Prostate gland (tissue), 2 donors: ENCODE measurements around the gene SNRK. TPM values are rescaled to one million over a fixed set of nuclear protein-coding genes. Genes with fewer than 3 reads are reported as not detected.

ENCODE experiments used
- DNase-seq: peaks from one replicate; pipeline ENCODE4 v3.0.0-alpha.2; 2019; ENCODE audit warnings: low spot score
- H3K27ac ChIP-seq, 2 donors: fragments of 200-600 bp; sonication (generic); 2 replicates each; pipeline ENCODE4 v1.5.1; 2017 to 2019
- H3K27me3 ChIP-seq: fragments of 200-600 bp; sonication (generic); replicated peaks from 2 replicates; pipeline ENCODE4 v1.5.1; 2019; ENCODE audit not compliant: insufficient read depth
- H3K36me3 ChIP-seq, 2 donors: fragments of 200-600 bp; sonication (generic); 1 replicate in 1 of 2; 2 replicates in 1 of 2; pipeline versions ENCODE4 v1.5.1 to v1.8.1; 2017 to 2019
- H3K4me1 ChIP-seq: fragments of 200-600 bp; sonication (generic); replicated peaks from 2 replicates; pipeline ENCODE4 v1.5.1; 2019
- H3K4me3 ChIP-seq, 2 donors: fragments of 200-600 bp; sonication (generic); 2 replicates each; pipeline ENCODE4 v1.5.1; 2017 to 2019
- H3K9me3 ChIP-seq: fragments of 200-600 bp; sonication (generic); 2 replicates; pipeline ENCODE4 v1.5.1; 2017
- POLR2A ChIP-seq: fragments of 450-650 bp; IDR thresholded peaks from one replicate; pipeline ENCODE4 v1.6.1; 2016; ENCODE audit warnings: antibody characterized with exemption, mild to moderate bottlenecking
- POLR2AphosphoS5 ChIP-seq: sonication (generic); formaldehyde crosslinking; IDR thresholded peaks from one replicate; pipeline ENCODE4 v1.6.1; 2017; ENCODE audit warnings: antibody characterized with exemption
- WGBS: methylation state at CpG from one replicate; pipeline ENCODE4 v1.1.5; 2018; 5-methylcytosine and 5-hydroxymethylcytosine counted together
- intact Hi-C: fragments of 100-400 bp; cut with DNase I; formaldehyde crosslinking; loops from one replicate; pipeline ENCODE4 v1.14.2; 2022
- total RNA-seq, 2 donors: library from RNA; depleted of rRNA; stranded (reverse); fragments of >200 nt; gene quantifications; one replicate each; pipeline ENCODE4 v1.1.0, GENCODE V29; 2016
- TF ChIP-seq, protein P1 (sequence below), 4 experiments: fragments of 200-600 bp in 2 of 4; fragments of 450-650 bp in 2 of 4; sonication (generic) in 2 of 4; IDR thresholded peaks; 1 replicate in 3 of 4; 2 replicates in 1 of 4; pipeline ENCODE4 v1.5.1; 2016 to 2019; ENCODE audit warnings: antibody characterized with exemption in 4 of 4, mild to moderate bottlenecking in 2 of 4, moderate library complexity in 2 of 4

The SNRK gene
- total RNA-seq, 2 donors from 2014 or later: 18.9 to 38.1 TPM

GRCh38 chr3:43253294-43253693 lies 33.0 kb upstream of the SNRK start:
- Histone ChIP-seq H3K36me3 (no peaks in the 10 kb centered on the region), H3K4me3 (no peak overlapping the region), H3K9me3 (no peaks in the 10 kb centered on the region), H3K27me3 (no peaks in the 10 kb centered on the region), H3K27ac (no peak overlapping the region), H3K4me1 (no peaks in the 10 kb centered on the region)
- TF ChIP-seq POLR2A (no peak), POLR2AphosphoS5 (no peak)
- TF ChIP-seq, protein P1, sequence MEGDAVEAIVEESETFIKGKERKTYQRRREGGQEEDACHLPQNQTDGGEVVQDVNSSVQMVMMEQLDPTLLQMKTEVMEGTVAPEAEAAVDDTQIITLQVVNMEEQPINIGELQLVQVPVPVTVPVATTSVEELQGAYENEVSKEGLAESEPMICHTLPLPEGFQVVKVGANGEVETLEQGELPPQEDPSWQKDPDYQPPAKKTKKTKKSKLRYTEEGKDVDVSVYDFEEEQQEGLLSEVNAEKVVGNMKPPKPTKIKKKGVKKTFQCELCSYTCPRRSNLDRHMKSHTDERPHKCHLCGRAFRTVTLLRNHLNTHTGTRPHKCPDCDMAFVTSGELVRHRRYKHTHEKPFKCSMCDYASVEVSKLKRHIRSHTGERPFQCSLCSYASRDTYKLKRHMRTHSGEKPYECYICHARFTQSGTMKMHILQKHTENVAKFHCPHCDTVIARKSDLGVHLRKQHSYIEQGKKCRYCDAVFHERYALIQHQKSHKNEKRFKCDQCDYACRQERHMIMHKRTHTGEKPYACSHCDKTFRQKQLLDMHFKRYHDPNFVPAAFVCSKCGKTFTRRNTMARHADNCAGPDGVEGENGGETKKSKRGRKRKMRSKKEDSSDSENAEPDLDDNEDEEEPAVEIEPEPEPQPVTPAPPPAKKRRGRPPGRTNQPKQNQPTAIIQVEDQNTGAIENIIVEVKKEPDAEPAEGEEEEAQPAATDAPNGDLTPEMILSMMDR (IDR thresholded peaks at IDR 0.05): no peak
- intact Hi-C loops: no loop called here
- WGBS: 80% methylated on average over 4 of the region's 4 CpGs
- DNase-seq: no peak

DNA sequence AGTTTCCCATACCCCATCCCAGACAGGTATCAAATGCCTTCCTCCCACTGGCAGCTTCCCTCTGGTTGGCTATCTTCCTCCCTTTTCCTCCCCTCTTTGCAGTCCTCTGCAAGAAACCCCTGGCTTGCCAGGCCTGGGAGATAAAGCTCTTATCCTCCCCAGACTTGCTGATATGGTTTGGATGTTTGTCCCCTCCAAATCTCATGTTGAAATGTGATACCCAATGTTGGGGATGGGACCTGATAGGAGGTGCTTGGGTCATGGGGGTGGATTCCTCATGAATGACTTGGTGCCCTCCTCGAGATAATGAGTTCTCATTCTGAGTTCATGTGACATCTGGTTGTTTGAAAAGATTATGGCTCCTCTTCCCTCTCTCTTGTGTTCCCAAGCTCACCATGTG lies 32.2 kb upstream of the SNRK start:
- TF ChIP-seq, protein P1 (IDR thresholded peaks at IDR 0.05): no peak
- TF ChIP-seq POLR2A: no peak
- TF ChIP-seq POLR2AphosphoS5: no peak
- no peaks in the 10 kb centered on the region for H3K4me1 ChIP-seq
- WGBS: 64% methylated on average over 1 of the region's 1 CpG
- DNase-seq: no peak
- no peak overlapping the region for H3K27ac ChIP-seq
- no peaks in the 10 kb centered on the region for H3K27me3 ChIP-seq
- no peaks in the 10 kb centered on the region for H3K9me3 ChIP-seq
- no peaks in the 10 kb centered on the region for H3K36me3 ChIP-seq
- H3K4me3 ChIP-seq: no peak overlapping the region
- intact Hi-C loops: no loop called here

- H3K36me3 ChIP-seq: no peaks in the 10 kb centered on the region
- no peaks in the 10 kb centered on the region for H3K4me1 ChIP-seq
- no peaks in the 10 kb centered on the region for H3K27me3 ChIP-seq
- TF ChIP-seq, protein P1 (IDR thresholded peaks at IDR 0.05): no peak
- TF ChIP-seq POLR2A (no peak), POLR2AphosphoS5 (no peak)
- no peak overlapping the region for H3K4me3 ChIP-seq
- H3K27ac ChIP-seq: no peak overlapping the region
- 92% methylated on average over 2 of the region's 2 CpGs for WGBS
- H3K9me3 ChIP-seq: no peaks in the 10 kb centered on the region
- no peak for DNase-seq
- intact Hi-C loops: no loop called here
Observed at GRCh38 chr3:43255662-43256061, 30.7 kb upstream of the SNRK start.

- no peaks in the 10 kb centered on the region for H3K36me3 ChIP-seq
- WGBS: 81% methylated on average over 1 of the region's 1 CpG
- DNase-seq: no peak
- no peaks in the 10 kb centered on the region for H3K4me1 ChIP-seq
- no peak overlapping the region for H3K4me3 ChIP-seq
- H3K27me3 ChIP-seq: no peaks in the 10 kb centered on the region
- no peak overlapping the region for H3K27ac ChIP-seq
- no peak for TF ChIP-seq POLR2A
- TF ChIP-seq, protein P1 (IDR thresholded peaks at IDR 0.05): no peak
- TF ChIP-seq POLR2AphosphoS5: no peak
- intact Hi-C loops: no loop called here
- H3K9me3 ChIP-seq: no peaks in the 10 kb centered on the region
Observed at GRCh38 chr3:43256714-43257461, 29.5 kb upstream of the SNRK start.

GRCh38 chr3:43257850-43258249 lies 28.5 kb upstream of the SNRK start:
- H3K27me3 ChIP-seq: no peaks in the 10 kb centered on the region
- H3K4me3 ChIP-seq: no peak overlapping the region
- no peak for DNase-seq
- H3K36me3 ChIP-seq: no peaks in the 10 kb centered on the region
- H3K27ac ChIP-seq: no peak overlapping the region
- WGBS: 69% methylated on average over 2 of the region's 2 CpGs
- TF ChIP-seq POLR2AphosphoS5 (no peak), POLR2A (no peak)
- TF ChIP-seq, protein P1 (IDR thresholded peaks at IDR 0.05): no peak
- H3K9me3 ChIP-seq: no peaks in the 10 kb centered on the region
- H3K4me1 ChIP-seq: no peaks in the 10 kb centered on the region
- intact Hi-C loops: no loop called here
